H7 (cell line): Measurements from ENCODE around the gene SNAPC5. TPM values are rescaled to one million over a fixed set of nuclear protein-coding genes. Genes with fewer than 3 reads are reported as not detected.
"Not testable (repeated sequence)": the region's sequence is repeated elsewhere in the genome, so short reads cannot be mapped to it uniquely, and the experiment has no call there.

ENCODE experiments used
- DNase-seq: peaks from one replicate; pipeline ENCODE4 v3.0.0; 2012
- H3K27me3 ChIP-seq: 2 replicates; pipeline ENCODE4 v1.6.0; 2011; ENCODE audit warnings: mild to moderate bottlenecking, low read length; ENCODE audit not compliant: control insufficient read depth, insufficient read depth
- H3K36me3 ChIP-seq: replicated peaks from 2 replicates; pipeline ENCODE4 v1.5.1; 2011; ENCODE audit warnings: low read length; ENCODE audit not compliant: control insufficient read depth, insufficient read depth
- H3K4me3 ChIP-seq: 2 replicates; pipeline ENCODE4 v1.5.1; 2011; ENCODE audit warnings: low read depth, mild to moderate bottlenecking, control low read depth, low read length, moderate library complexity; ENCODE audit not compliant: insufficient read depth
- total RNA-seq: library from RNA; depleted of rRNA; stranded (reverse); fragments of >200 nt; shearing (Covaris generic); gene quantifications from 2 replicates; pipeline ENCODE4 v1.2.3, GENCODE V29; 2014

The SNAPC5 gene
- total RNA-seq, 1 experiment from 2014 or later = 23.9 TPM

DNA sequence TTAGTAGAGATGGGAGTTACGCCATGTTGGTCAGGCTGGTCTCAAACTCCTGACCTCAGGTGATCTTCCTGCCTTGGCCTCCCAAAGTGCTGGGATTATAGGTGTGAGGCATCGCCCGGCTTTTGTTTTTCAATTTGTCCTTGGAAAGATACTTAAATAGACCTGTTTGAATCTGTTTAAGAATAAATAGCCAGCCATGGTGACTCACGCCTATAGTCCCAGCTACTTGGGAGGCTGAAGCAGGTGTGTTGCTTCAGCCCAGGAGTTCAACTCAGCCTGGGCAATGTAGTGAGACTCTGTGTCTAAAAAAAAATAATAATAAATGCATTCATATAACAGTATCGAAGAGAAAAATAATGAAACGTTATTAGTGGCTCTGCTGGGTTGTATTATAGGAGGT is 17.3 kb downstream of the SNAPC5 start:
- no peak overlapping the region for H3K4me3 ChIP-seq
- H3K36me3 ChIP-seq = peaks cover 9% of the 10 kb centered on the region
- DNase-seq = no peak
- H3K27me3 ChIP-seq = no peaks in the 10 kb centered on the region; the same call in 1 of the 2 replicates

DNA sequence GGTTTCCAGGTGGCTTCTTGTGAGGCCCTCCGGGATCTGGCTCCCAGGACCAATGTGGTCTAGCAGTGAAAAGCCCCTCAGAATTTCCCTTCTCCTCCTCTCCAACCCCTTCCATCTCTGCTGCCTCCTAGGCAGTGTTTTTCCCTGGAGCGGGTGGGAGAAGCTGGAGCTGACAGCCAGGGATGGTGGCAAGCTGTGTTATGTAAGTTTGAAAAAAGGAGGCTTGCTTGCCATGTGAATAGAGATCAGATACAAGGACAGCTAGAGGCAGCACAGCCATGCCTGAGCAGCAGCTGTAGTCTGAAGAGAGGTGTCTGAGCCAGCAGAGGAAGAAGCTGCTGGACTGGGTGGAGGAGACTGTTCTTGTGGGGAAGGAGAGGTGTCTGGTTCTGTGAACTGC is 20.6 kb downstream of the SNAPC5 start:
- no peaks in the 10 kb centered on the region for H3K27me3 ChIP-seq
- H3K36me3 ChIP-seq = peaks cover 5% of the 10 kb centered on the region

DNA sequence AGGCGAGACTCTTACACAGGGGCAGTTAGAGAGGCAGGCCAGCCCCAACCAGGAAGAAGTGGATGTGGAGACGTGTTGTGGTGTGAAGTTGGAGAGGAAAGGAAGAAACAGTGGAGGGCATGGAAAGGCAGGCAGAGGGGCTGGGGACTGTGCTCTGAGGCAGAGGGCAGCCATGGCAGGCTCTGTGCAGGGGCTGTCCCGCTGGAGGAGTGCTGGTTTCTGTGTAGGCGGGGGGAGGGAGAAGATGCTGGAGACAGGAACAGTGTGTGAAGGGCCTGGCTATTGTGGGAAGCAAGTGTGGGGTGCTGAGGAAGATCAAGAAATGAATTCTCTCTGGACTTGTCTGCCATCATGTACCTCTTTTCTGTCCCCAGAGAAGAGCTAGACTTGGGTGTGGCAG is 21.0 kb downstream of the SNAPC5 start:
- H3K27me3 ChIP-seq = no peaks in the 10 kb centered on the region
- H3K4me3 ChIP-seq = no peak overlapping the region
- DNase-seq = no peak
- H3K36me3 ChIP-seq = peaks cover 4% of the 10 kb centered on the region

More for the DNA sequence above, 20.6 kb downstream of the SNAPC5 start:
- no peak overlapping the region for H3K4me3 ChIP-seq
- DNase-seq = no peak

DNA sequence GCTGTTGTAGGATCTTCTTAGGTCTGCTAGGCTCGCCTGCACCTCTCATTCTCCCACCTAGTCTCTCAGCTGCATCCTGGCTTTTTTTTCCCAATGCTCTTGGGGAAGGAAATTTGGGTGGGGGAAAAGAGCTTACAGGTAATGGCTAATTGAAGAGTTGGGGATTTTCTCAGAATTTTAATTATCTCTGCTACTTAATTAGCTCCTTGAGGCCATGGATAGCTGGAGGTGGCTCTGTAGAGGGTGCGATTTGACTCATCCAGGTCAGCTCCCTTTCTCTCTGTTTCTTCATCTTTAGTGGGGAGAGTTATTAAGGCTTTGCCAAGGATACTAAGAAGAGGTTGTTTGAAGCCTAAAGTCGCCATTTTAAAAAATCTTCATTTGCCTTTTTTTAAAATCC is 22.6 kb downstream of the SNAPC5 start:
- no peak for DNase-seq
- Histone ChIP-seq H3K4me3 (no peak overlapping the region), H3K36me3 (no peaks in the 10 kb centered on the region), H3K27me3 (no peaks in the 10 kb centered on the region)

- peak; percentile 59 for DNase-seq
- H3K36me3 ChIP-seq = no peaks in the 10 kb centered on the region
- no peak overlapping the region for H3K4me3 ChIP-seq
- no peaks in the 10 kb centered on the region for H3K27me3 ChIP-seq
These were observed 23.4 kb downstream of the SNAPC5 start for GRCh38 chr15:66474135-66474534.

GRCh38 chr15:66472176-66472999 is 25.2 kb downstream of the SNAPC5 start:
- H3K36me3 ChIP-seq = no peaks in the 10 kb centered on the region
- H3K27me3 ChIP-seq = no peaks in the 10 kb centered on the region
- no peak overlapping the region for H3K4me3 ChIP-seq
- DNase-seq = no peak

GRCh38 chr15:66470825-66471224 is 26.7 kb downstream of the SNAPC5 start:
- H3K36me3 ChIP-seq, DNase-seq, H3K4me3 ChIP-seq, H3K27me3 ChIP-seq: not testable (repeated sequence)

GRCh38 chr15:66467162-66468040 is 30.2 kb downstream of the SNAPC5 start:
- not testable (repeated sequence) for H3K36me3 ChIP-seq, H3K4me3 ChIP-seq, DNase-seq

DNA sequence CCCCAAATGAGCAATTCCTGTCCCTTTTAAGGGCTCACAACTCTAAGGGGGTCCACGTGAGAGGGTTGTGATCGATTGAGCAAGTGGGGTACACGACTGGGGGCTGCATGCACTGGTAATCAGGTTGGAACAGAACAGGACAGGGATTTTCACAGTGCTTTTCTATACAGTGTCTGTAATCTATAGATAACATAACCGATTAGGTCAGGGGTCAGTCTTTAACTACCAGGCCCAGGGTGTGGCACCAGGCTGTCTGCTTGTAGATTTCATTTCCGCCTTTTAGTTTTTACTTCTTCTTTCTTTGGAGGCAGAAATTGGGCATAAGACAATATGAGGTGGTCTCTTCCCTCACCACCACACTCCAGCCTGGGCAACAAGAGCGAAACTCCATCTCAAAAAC is 32.3 kb downstream of the SNAPC5 start:
- not testable (repeated sequence) for DNase-seq, H3K36me3 ChIP-seq, H3K27me3 ChIP-seq, H3K4me3 ChIP-seq

More at GRCh38 chr15:66467162-66468040, 30.2 kb downstream of the SNAPC5 start:
- H3K27me3 ChIP-seq = not testable (repeated sequence)

GRCh38 chr15:66462627-66463026 is 34.9 kb downstream of the SNAPC5 start:
- Histone ChIP-seq H3K4me3 (no peak overlapping the region), H3K27me3 (no peaks in the 10 kb centered on the region), H3K36me3 (peaks cover 1% of the 10 kb centered on the region)
- DNase-seq = no peak

- no peak for DNase-seq
- Histone ChIP-seq H3K4me3 (no peak overlapping the region), H3K36me3 (peaks cover 1% of the 10 kb centered on the region), H3K27me3 (no peaks in the 10 kb centered on the region)
These were observed 35.6 kb downstream of the SNAPC5 start for GRCh38 chr15:66461917-66462316.

GRCh38 chr15:66461294-66461693 is 36.3 kb downstream of the SNAPC5 start:
- not testable (repeated sequence) for H3K4me3 ChIP-seq, DNase-seq, H3K36me3 ChIP-seq, H3K27me3 ChIP-seq

GRCh38 chr15:66459818-66460615 is 37.5 kb downstream of the SNAPC5 start:
- DNase-seq = no peak
- H3K36me3 ChIP-seq = peaks cover 2% of the 10 kb centered on the region
- H3K27me3 ChIP-seq = no peaks in the 10 kb centered on the region

DNA sequence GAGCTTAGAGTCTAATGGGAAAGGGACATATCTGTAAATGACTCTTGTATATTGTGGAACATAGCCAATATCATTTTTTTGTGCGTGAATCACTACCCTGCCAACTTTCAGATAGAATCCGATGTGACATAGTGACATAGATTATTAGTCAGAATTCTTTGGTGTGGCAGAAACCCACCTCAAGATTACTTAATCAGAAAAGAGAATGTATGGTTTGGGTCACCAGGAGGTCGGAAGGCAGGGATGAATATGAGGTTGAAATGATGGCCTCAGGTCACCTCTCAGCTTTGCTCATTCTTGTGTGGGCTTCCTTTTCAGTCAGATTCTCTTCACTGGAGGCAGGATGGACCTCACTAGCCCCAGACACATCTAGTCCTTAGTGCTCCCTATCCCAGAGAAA is 41.4 kb downstream of the SNAPC5 start:
- DNase-seq = no peak
- Histone ChIP-seq H3K4me3 (no peak overlapping the region), H3K27me3 (no peaks in the 10 kb centered on the region)

More at GRCh38 chr15:66459818-66460615, 37.5 kb downstream of the SNAPC5 start:
- no peak overlapping the region for H3K4me3 ChIP-seq

More for the DNA sequence above, 41.4 kb downstream of the SNAPC5 start:
- peaks cover 2% of the 10 kb centered on the region for H3K36me3 ChIP-seq
